GM21737 (cell line): Measurements from ENCODE around the gene CLASP2.
A peak's percentile ranks its signal among the peaks of the same experiment; 100 is the strongest.

Source experiments
- ATAC-seq: cut with Tn5 transposase; IDR thresholded peaks from one replicate; pipeline ENCODE4 v1.9.1; 2021; ENCODE audit warnings: mild to moderate bottlenecking, moderate library complexity; ENCODE audit not compliant: unreplicated experiment

CLASP2 gene

GRCh38 chr3:33557279-33557678 is 160.8 kb downstream of the CLASP2 start:
- no peak for ATAC-seq

DNA sequence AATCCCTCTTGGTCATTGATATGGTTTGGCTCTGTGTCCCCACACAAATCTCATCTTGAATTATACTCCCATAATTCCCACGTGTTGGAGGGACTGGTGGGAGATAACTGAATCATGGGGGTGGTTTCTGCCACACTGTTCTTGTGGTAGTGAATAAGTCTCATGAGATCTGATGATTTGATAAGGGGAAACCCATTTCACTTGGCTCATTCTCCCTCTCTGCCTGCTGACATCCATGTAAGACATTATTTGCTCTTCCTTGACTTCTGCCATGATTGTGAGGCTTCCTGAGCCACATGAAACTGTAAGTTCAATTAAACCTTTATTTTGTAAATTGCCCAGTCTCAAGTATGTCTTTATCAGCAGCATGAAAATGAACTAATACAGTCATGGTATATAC is 171.0 kb downstream of the CLASP2 start:
- ATAC-seq: no peak

DNA sequence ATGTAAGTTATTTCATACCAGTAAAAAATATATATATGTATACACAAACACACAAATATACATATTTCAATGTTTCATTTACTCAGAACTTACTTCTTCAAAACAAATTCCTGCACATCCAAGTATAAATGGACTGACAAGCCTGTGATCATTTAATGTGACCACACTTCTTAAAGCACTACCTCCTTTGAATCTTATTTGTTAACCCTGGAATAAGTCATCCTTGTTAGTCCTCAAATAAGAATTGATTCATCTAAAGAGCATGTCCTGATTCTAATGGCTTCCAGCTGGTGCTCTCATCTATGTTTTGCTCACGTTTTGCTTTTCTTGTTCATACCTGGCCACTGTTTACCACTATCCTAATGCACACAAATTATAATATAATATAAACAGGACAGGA is 173.9 kb downstream of the CLASP2 start:
- no peak for ATAC-seq

- no peak for ATAC-seq
Observed at GRCh38 chr3:33543601-33544000, 174.5 kb downstream of the CLASP2 start.

DNA sequence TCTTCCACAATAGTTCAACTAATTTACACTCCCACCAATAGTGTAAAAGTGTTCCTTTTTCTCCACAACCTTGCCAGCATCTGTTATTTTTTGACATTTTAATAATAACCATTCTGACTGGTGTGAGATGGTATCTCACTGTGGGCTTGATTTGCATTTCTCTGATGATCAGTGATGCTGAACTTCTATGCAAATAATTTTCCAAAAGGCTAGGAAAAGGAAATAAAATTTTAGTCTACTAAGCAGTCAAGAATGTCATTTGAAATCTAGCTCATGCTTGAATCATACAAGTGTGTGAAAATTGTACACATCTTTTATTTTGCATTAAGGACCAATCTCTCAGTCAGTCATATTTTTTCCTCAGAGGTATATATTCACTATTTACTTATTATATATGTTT is 176.1 kb downstream of the CLASP2 start:
- no peak for ATAC-seq

- ATAC-seq: no peak
Observed at GRCh38 chr3:33538678-33539339, 179.2 kb downstream of the CLASP2 start.

- ATAC-seq: no peak
Observed at GRCh38 chr3:33537133-33537532, 180.9 kb downstream of the CLASP2 start.

DNA sequence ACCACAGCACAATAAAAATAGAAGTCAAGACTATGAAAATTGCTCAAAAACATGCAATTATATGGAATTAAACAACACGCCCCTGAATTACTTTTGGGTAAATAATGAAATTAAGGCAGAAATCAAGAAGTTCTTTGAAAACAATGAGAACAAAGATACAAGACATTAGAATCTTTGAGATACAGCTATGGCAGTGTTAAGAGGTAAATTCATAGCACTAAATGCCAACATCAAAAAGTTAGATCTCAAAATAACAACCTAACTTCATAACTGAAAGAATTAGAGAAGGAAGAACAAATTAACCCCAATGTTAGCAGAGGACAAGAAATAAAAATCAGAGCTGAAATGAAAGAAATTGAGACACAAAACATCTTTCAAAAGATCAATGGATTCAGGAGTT is 191.3 kb downstream of the CLASP2 start:
- no peak for ATAC-seq

- ATAC-seq: no peak
Observed at GRCh38 chr3:33525232-33525631, 192.8 kb downstream of the CLASP2 start.

DNA sequence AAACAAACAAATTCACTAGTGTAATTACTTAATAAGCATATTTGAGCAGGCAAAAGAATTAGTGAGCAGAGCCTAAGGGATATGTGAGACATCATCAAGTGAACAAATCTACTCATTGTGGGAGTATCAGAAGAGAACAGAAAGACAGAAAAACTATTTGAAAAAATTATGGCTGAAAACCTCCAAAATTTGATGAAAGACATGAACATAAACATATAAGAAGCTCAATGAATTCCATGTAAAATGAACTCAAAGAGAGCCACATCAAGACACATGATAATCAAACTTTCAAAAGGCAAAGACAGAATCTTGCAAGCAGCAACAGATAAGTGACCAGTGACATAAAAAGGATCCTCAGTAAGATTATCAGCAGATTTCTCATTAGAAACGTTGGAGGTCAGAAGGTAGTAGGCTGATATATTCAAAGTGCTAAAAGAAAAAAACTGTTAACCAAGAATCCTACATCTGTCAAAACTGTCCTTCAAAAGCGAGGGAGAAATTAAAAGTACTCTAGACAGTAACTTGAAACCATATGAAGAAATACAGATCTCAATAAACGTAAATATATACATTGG is 194.9 kb downstream of the CLASP2 start:
- no peak for ATAC-seq

GRCh38 chr3:33521736-33522135 is 196.3 kb downstream of the CLASP2 start:
- no peak for ATAC-seq

DNA sequence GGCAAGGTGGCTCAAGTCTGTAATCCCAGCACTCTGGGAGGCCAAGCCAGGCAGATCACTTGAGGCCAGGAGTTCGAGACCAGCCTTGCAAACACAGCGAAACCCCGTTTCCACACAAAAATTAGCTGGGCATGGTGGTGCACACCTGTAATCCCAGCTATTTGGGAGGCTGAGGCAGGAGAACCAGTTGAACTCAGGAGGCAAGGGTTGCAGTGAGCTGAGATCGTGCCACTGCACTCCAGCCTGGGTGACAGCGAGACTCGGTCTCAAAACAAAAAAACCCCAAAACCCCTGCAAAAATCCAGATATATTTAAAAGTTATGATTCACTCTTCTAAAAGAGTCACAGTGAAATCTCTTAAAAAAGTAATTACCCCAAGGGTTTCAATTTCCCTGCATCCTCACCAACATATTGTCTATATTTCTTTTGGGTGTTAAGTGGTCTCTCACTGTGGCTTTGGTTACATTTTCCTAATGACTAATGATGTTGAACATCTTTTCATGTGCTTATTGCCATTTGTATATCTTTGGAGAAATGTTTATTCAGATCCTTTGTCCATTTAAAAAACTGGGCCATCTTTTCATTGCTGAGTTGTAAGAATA is 204.7 kb downstream of the CLASP2 start:
- ATAC-seq: no peak

DNA sequence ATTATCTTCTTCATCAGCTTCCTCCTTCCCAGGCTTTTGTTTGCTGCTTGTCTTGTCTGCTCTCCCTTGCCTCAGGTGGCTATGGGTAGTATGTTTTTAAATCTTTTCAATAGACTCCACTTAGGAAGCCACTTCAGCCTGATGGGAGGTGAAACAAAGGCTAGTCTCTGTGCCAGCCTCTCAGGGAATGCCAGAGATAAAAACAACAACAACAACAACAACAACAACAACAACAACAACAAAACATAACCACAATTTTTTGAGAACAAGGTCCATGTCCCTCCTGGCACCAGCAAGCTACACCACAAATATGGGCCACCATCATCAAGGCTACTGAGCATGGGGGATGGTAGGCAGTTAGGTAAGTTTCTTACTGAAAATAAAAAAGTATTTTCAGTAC is 213.0 kb downstream of the CLASP2 start:
- ATAC-seq: no peak

DNA sequence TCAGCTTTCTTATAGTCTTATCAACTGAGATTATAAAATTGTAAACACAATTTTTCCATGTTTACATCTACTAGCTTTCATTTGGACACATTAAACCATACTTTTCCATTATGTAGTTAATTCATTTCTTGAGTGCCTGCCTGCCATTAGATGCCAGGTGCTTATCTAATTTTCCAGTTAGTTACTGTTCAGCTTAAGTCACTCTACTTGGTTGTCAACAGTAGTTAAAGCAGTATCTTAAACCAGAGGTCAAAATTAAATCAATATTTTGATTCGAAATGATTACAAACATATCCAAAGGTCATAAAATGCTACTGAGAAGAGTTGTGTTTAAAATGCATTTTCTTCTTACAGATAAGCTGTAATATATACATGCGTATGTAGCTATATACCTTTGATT is 221.6 kb downstream of the CLASP2 start:
- ATAC-seq: no peak

- no peak for ATAC-seq
Observed at GRCh38 chr3:33491721-33492120, 226.3 kb downstream of the CLASP2 start.

GRCh38 chr3:33490641-33491241 is 227.3 kb downstream of the CLASP2 start:
- ATAC-seq: peak; percentile 70

DNA sequence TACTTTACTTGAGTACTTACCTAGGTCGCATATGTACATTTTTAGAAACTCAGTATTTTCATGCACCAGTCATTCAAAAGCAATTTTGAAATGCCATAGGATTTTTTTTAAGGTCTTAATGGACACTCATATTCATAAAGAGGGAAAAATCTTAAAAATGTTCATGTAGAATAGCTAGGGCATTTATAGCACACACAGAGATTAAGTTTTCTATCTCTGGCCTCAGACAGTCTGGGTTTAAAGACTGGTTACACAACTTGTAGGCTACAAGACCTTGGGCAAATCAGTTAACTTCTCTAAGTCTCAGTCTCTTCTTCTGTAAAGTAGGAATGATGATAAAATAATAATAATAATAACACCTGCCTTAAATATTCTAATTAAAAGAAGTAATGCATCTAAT is 229.4 kb downstream of the CLASP2 start:
- ATAC-seq: no peak

DNA sequence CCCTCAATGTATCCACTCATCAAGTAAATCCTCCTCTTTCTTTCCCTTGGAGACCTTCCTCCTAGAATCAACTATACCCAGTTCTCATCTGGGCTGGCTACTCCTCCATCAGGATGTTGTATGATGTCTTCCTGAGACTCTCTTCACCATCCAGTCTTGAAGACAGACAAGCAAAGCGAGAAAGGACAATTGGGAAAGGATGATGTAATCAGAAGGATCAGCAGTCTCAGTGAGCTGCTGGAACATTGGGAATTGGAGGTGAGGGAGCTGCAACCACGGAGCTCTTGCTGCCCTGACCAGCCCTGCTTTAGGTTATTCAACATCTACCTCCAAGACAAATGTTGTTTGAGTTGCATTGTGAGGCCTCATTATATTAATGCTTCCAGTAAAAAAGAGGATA is 229.8 kb downstream of the CLASP2 start:
- no peak for ATAC-seq

DNA sequence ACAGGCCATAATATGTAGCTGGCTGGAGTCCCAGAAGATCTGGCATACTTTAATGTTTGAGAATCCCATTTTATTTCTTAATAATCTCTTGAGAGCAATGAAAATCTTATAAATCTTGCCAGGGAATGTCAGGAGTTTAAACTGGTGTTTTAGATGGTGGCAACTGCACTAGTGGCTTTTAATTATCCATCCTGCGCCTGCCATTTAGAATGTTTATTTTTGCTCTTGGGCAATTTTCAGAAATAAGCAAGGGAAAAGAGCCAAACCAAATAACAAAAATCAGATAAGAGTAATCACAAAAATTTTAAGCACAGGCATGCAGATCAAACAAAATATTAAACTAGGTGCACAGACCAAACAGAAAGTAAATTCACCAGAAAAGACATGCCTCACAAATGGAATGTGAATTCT is 235.9 kb downstream of the CLASP2 start:
- ATAC-seq: no peak

DNA sequence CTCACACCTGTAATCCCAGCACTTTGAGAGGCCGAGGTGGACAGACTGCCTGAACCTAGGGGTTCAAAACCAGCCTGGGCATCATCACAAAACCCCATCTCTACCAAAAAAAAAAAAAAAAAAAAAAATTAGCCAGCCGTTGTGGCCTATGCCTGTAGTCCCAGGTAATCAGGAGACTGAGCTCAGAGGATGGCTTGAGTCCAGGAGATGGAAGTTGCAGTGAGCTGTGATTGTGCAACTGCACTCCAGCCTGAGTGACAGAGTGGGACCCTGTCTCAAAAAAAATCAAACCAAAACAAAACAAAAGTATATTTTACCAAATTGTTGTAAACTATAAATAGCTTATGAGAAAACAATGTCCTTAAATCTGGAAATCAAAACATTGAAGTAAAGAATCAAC is 243.2 kb downstream of the CLASP2 start:
- no peak for ATAC-seq

- no peak for ATAC-seq
Observed at GRCh38 chr3:33473813-33474212, 244.2 kb downstream of the CLASP2 start.

DNA sequence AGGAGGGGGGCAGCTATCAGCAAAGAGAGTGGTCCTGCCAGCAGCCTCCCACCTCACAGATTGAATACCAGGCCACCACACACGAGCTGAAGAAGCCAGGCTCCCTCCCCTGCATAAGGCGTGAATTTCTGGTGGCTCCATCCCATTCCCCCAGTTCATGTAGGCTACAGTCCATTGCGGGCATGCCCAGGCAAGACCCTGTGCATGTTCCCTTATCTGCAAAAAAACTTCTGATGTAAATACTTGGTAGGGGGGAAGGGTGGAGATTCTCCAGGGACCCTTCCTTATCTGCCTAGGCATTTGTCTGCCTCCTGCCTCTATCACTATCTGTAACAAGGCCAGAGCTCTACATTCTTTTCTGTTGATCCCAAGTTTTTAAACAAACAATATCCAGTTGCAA is 250.3 kb downstream of the CLASP2 start:
- no peak for ATAC-seq
